Measurements from ENCODE around the gene MICAL2. TPM values are rescaled to one million over a fixed set of nuclear protein-coding genes. Genes with fewer than 3 reads are reported as not detected.

The MICAL2 gene
- polyA plus RNA-seq, 1 experiment = 135 TPM

DNA sequence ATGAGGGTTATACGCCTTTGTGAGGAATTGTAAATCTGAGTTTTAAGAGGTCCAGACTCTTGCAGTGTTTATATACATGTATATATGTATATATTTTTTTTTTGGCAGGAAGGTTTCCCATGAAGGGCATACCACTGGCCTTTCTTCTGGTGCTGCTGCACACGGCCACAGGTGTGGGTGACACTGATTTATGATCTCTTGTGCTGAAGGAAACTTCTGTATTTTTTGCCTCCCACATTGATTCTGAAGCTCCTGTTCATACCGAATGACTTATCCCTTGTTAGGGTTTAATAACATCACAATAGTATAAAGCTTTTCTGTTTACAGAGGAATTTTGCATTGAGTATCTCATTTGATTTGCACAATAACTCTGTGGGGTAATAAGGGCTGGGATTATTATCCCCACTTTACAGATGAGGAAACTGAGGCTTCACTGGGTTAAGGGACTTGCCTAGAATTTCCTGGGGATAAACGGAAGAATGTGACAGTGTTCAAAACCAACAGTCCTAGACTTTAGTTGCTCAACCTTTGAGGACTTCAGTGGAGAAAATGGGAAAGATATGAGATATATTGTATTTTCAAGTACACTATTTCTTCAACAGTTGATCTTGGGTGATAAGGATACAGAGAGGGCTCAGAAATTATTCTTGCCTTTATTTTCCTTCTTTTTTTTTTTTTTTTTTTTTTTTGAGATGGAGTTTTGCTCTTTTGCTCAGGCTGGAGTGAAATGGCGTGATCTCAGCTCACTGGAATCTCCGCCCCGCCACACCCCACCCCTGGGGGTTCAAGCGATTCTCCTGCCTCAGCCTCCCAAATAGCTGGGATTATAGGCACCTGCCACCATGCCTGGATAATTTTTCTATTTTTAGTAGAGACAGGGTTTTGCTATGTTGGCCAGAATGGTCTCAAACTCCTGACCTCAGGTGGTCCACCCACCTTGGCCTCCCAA is 70.1 kb downstream of the MICAL2 start:
- TF ChIP-seq, protein P1, sequence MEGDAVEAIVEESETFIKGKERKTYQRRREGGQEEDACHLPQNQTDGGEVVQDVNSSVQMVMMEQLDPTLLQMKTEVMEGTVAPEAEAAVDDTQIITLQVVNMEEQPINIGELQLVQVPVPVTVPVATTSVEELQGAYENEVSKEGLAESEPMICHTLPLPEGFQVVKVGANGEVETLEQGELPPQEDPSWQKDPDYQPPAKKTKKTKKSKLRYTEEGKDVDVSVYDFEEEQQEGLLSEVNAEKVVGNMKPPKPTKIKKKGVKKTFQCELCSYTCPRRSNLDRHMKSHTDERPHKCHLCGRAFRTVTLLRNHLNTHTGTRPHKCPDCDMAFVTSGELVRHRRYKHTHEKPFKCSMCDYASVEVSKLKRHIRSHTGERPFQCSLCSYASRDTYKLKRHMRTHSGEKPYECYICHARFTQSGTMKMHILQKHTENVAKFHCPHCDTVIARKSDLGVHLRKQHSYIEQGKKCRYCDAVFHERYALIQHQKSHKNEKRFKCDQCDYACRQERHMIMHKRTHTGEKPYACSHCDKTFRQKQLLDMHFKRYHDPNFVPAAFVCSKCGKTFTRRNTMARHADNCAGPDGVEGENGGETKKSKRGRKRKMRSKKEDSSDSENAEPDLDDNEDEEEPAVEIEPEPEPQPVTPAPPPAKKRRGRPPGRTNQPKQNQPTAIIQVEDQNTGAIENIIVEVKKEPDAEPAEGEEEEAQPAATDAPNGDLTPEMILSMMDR (IDR thresholded peaks at IDR 0.05; ENCODE audit: insufficient read depth, low read depth, low read length) = no peak
- ChIA-PET CTCF (interaction anchor here (1.5 to 2.6 kb wide), 3 partner anchors 8 to 56 kb away, joined by 5 to 9 read pairs (median 6); no protein-coding TSS in a partner anchor), POLR2A (no interaction called here)
- no peaks in the 10 kb centered on the region for H3K27me3 ChIP-seq (ENCODE audit: control insufficient read depth, insufficient read depth, low read length)
- no peaks in the 10 kb centered on the region for H3K36me3 ChIP-seq (ENCODE audit: control insufficient read depth, insufficient read depth, low read length)
- H3K4me3 ChIP-seq (ENCODE audit: low read depth, low read length) = no peak overlapping the region
- no peak for DNase-seq (ENCODE audit: low read depth)

DNA sequence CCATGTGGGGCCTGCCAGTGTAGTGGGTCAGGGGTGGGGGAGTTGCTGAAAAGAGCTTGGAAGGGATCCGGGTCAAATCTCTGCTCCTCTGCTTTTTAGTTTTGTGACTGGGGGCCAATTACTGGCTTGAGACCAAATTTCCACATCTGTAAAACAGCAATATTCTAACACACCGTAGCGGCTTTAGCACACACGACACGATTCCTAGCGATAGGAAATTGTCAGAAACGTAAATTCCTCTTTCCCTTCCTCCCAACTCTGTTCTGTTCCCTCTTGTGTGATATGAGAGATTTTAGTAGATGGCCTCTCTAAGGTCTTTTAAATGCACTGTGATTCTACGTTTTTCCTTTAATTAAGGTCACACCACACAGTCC is 71.9 kb downstream of the MICAL2 start:
- Histone ChIP-seq H3K4me3 (ENCODE audit: low read depth, low read length) (no peak overlapping the region), H3K27me3 (ENCODE audit: control insufficient read depth, insufficient read depth, low read length) (no peaks in the 10 kb centered on the region), H3K36me3 (ENCODE audit: control insufficient read depth, insufficient read depth, low read length) (no peaks in the 10 kb centered on the region)
- no peak for DNase-seq (ENCODE audit: low read depth)
- CTCF ChIA-PET = interaction anchor here (1.3 to 3.3 kb wide), 5 partner anchors 10 to 135 kb away, joined by 4 to 9 read pairs (median 6); no protein-coding TSS in a partner anchor
- TF ChIP-seq, protein P1 (IDR thresholded peaks at IDR 0.05; ENCODE audit: insufficient read depth, low read depth, low read length) = no peak
- POLR2A ChIA-PET = interaction anchor here (0.7 to 1.1 kb wide), 2 partner anchors 106 to 136 kb away, joined by 3 read pairs; no protein-coding TSS in a partner anchor

DNA sequence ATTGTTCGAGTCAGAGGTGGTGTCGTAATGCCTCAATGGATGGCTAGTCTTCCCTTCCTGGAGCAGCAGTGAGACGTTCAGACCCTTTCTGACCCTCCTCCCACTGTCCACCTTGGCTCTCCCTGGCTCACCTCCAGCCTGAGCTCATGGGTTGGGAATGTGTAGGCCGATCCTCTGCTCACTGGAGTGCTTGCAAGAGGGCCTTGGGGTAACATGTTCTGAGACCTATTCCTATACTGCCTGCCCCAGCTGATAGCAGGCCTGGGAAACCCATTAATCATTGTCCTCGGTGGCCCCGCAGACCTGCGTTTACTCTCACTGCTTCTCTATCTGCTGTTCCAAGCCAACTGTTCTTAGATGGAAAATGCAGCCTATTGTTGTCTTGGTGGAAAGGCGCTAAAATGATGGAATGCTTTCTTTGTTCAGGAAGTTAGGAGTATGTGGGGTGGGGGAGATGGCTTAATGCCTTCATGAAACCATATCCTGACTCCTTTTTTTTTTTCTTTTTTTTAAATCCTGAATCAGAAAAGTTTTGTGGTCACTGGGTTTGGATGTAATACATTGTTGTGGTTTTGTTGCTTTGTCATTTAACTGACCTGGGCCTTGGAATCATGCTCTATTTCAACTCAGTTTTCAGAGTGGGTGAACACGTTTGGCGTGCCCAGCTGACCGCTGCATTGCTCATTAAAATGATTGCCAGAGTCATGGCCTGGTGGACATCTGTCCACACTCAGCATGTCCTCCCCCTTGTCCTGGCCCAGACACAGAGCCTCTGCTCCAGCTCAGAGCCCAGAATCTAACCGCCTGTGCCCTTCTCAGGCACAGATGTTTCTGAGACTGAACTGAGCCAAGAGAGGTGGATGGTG is 72.5 kb downstream of the MICAL2 start:
- no peaks in the 10 kb centered on the region for H3K36me3 ChIP-seq (ENCODE audit: control insufficient read depth, insufficient read depth, low read length)
- H3K4me3 ChIP-seq (ENCODE audit: low read depth, low read length) = no peak overlapping the region
- DNase-seq (ENCODE audit: low read depth) = peak; percentile 96
- ChIA-PET POLR2A (interaction anchor here (0.7 to 1.1 kb wide), 3 partner anchors 17 to 137 kb away, joined by 3 read pairs; no protein-coding TSS in a partner anchor), CTCF (interaction anchor here (0.7 to 3.3 kb wide), 5 partner anchors 9 to 135 kb away, joined by 3 to 9 read pairs (median 6); no protein-coding TSS in a partner anchor)
- TF ChIP-seq, protein P1 (IDR thresholded peaks at IDR 0.05; ENCODE audit: insufficient read depth, low read depth, low read length) = no peak
- no peaks in the 10 kb centered on the region for H3K27me3 ChIP-seq (ENCODE audit: control insufficient read depth, insufficient read depth, low read length)

DNA sequence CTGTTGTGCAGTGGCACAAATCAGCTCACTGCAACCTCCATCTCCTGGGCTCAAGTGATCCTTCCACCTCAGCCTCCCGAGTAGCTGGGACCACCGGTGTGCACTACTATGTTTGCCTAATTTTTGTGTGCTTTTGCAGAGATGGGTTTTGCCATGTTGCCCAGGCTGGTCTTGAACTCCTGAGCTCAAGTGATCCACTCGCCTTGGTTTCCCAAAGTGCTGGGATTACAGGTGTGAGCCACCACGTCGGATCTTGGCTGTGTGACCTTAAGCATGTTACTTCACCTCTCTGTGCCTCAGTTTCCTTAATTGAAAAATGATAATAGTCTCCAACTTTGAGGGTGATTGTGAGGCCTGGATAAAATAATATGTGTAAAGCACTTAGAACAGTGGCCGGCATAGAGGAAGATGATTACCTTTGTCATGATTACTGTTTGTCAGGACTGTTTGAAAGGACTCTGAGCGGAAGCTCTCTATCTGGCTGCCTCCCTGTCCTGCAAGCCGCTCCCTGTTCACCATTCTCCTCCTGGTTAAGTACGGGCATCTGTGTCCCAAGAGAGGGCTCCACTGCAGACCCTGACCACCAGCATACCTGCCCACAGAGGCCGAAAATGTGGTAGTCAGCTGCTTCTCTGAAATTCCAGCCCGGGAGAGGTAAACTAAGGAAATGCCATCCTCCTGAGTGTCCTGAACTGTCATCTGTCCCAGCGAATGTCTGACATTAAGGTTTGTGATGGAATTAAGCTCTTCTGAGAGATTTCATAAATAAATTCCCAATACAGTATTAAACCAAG is 73.6 kb downstream of the MICAL2 start:
- no peak for DNase-seq (ENCODE audit: low read depth)
- ChIA-PET POLR2A (no interaction called here), CTCF (interaction anchor here (0.6 to 3.3 kb wide), 6 partner anchors 8 to 716 kb away, joined by 3 to 8 read pairs (median 4); no protein-coding TSS in a partner anchor)
- H3K27me3 ChIP-seq (ENCODE audit: control insufficient read depth, insufficient read depth, low read length) = no peaks in the 10 kb centered on the region
- no peaks in the 10 kb centered on the region for H3K36me3 ChIP-seq (ENCODE audit: control insufficient read depth, insufficient read depth, low read length)
- TF ChIP-seq, protein P1 (IDR thresholded peaks at IDR 0.05; ENCODE audit: insufficient read depth, low read depth, low read length) = no peak
- H3K4me3 ChIP-seq (ENCODE audit: low read depth, low read length) = no peak overlapping the region

Data from BJ (cell line).